Iris pigment epithelial cell (primary cell): ENCODE data around the gene CRTC2.
"Not testable (repeated sequence)": the region's sequence is repeated elsewhere in the genome, so short reads cannot be mapped to it uniquely, and the experiment has no call there.

Experiments used
- DNase-seq: peaks from one replicate; pipeline ENCODE4 v3.0.0-alpha.2; 2011; ENCODE audit warnings: low read depth

The CRTC2 gene

DNA sequence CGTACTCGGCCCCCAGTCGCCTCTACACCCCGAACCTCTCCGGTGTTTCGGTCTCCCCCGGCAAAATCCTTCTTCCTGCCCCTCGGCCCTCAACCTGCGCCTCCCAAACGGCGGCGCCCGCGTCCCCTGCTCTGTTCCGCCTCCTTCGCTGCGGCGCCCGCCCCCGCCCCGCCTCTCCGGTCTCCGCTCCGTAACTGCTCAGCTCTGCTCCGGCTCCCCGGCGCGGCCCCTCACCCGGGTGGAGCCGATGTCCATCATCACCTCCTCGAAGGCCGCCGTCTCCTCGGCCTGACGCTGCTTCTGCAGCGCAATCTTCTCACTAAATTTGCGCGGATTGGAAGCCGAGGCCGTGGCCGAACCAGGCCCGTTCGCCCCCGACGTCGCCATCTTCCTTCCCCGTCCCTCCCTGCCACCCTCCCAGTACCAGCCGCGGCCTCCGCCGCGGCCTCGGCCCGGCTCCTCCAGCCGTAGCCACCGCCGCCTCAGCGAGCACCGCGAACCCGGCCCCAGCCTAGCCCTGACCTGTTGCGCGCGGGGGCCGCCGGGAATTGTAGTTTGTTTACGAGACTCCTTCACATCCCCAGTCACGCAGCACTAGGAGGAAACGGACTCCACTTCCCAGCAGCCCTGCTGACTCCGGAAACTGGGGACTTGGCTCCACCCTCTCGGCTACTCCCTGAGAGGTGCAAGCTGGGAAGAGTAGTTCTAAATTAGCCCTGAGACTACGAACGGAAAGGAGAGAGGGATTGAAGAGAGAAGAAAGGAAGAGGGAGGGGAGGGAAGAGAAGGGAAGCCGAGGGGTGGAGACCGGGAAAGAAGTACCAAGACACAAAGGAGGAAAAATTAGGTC is at the start of gene CRTC2:
TSS of gene CRTC2 (minus strand) at position 502 of the 850 bp plus-strand sequence. CDS start at position 387, 115 bp downstream.
- peak; percentile 99 for DNase-seq

DNA sequence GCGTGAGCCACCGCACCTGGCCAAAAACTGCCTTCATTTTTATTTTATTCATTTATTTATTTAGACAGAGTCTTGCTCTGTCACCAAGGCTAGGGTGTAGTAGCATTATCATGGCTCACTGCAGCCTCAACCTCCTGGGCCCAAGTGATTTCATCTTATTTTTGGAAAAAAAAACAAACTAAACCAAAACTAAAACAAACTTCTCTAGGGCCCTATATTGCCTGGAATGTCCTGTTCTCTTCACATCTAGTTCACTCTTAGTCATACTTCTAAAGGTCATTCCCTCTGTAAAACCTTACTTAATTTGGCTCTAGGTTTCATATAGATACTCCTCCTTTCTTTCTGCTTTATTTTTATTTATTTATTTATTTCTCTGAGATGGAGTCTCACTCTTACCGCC is 47.7 kb upstream of the CRTC2 start:
- peak; percentile 81 for DNase-seq

- DNase-seq = no peak
Measured at GRCh38 chr1:154000420-154000819, 42.0 kb upstream of the CRTC2 start.

DNA sequence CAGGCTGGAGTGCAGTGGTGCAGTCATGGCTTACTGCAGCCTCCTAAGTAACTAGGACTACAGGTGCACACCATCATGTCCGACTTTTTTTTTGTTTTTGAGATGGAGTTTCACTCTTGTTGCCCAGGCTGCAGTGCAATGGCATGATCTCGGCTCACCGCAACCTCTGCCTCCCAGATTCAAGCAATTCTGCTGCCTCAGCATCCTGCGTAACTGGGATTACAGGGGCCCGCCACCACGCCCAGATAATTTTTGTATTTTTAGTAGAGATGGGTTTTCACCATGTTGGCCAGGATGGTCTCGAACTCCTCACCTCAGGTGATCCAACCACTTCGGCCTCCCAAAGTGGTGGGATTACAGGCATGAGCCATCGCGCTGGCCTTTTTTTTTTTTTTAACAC is 38.5 kb upstream of the CRTC2 start:
- not testable (repeated sequence) for DNase-seq

DNA sequence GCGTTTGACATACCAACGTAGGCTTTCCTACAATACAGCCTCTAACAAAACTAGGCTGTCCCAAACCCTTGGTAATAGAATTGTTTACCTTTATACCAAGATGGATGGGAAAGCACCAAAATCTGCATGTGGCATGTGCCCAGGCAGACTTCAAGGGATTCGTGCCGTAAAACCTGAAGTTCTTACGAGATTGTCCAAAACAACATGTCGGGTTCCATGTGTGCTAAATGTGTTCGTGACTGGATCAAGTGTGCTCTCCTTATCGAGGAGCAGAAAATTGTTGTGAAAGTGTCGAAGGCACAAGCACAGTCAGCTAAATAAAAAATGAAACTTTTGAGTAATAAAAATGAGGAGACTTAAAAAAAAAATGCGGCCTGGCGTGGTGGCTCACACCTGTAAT is 37.2 kb upstream of the CRTC2 start:
- DNase-seq = no peak

GRCh38 chr1:153995202-153995601 is 36.8 kb upstream of the CRTC2 start:
- no peak for DNase-seq

DNA sequence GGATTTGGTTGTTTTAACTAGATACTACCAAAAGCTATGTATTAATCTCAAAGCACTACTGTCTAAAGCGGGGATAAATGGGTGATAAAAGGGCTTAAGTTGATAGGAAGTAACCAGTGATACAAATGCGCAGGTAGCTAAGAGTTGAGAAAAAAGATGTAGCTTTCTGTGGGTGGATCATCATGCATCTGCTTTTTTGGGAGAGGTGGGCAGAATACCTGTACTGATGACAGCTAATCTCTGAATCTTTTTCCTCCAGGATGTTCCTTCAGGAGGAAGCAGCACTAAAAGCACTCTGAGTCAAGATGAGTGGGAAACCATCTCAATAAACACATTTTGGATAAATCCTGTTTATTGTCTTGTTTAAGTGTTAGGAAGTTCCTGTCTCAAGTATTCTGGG is 33.4 kb upstream of the CRTC2 start:
- DNase-seq = no peak

- peak; percentile 8 for DNase-seq
Measured at GRCh38 chr1:153991151-153991630, 32.8 kb upstream of the CRTC2 start.

GRCh38 chr1:153990468-153991150 is 32.2 kb upstream of the CRTC2 start, which contains the start of gene RPS27:
Gene RPS27 (plus strand): TSS chr1:153990762. CDS start chr1:153990797, 35 bp downstream.
- peak; percentile 97 for DNase-seq

- DNase-seq = no peak
Measured at GRCh38 chr1:153987621-153988020, 29.2 kb upstream of the CRTC2 start.

- DNase-seq = peak; percentile 78
Measured at GRCh38 chr1:153985941-153986761, 27.7 kb upstream of the CRTC2 start, which contains the start of gene RAB13. Gene RAB13 (minus strand): TSS chr1:153986339. CDS start chr1:153986236, 103 bp downstream.

- peak; percentile 72 for DNase-seq
Measured at GRCh38 chr1:153985341-153985912, 27.0 kb upstream of the CRTC2 start.

DNA sequence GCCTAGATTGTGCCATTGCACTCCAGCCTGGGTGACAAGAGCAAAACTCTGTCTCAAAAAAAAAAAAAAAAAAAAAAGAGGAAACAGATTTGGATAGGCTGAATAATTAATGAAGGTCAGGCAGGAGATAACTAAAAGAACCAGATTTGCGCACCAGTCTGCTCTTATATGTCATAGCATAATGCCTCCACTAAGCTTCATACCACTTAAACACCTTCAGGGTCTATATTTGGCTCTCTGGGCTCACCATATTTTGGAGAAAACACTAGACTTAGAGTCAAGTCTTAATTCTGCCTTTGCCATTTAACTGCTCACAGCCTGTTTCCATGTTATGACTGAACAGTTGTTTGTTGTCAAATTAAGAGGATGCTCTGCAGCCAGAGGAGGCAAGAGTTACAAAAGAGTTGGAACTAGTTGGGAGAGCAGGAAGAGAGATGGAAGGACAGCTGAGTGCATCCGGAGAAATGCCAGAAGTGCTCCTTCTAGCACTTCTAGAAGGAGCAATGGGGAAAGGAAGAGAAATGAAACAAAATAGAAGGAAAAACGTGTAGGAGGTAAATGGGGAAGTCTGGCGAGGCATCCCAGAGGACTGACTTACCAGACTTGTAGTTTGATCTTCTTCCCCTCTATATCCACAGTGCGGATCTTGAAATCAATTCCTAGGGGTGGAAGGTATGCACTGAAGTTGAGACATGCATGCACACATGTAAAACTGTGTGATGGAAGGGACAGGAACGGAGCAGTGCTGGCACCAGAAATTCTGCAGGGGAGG is 25.9 kb upstream of the CRTC2 start:
- no peak for DNase-seq

- DNase-seq = not testable (repeated sequence)
Measured at GRCh38 chr1:153981735-153982134, 23.3 kb upstream of the CRTC2 start.

- DNase-seq = not testable (repeated sequence)
Measured at GRCh38 chr1:153979091-153979490, 20.7 kb upstream of the CRTC2 start.

- no peak for DNase-seq
Measured at GRCh38 chr1:153978274-153978909, 20.0 kb upstream of the CRTC2 start.

DNA sequence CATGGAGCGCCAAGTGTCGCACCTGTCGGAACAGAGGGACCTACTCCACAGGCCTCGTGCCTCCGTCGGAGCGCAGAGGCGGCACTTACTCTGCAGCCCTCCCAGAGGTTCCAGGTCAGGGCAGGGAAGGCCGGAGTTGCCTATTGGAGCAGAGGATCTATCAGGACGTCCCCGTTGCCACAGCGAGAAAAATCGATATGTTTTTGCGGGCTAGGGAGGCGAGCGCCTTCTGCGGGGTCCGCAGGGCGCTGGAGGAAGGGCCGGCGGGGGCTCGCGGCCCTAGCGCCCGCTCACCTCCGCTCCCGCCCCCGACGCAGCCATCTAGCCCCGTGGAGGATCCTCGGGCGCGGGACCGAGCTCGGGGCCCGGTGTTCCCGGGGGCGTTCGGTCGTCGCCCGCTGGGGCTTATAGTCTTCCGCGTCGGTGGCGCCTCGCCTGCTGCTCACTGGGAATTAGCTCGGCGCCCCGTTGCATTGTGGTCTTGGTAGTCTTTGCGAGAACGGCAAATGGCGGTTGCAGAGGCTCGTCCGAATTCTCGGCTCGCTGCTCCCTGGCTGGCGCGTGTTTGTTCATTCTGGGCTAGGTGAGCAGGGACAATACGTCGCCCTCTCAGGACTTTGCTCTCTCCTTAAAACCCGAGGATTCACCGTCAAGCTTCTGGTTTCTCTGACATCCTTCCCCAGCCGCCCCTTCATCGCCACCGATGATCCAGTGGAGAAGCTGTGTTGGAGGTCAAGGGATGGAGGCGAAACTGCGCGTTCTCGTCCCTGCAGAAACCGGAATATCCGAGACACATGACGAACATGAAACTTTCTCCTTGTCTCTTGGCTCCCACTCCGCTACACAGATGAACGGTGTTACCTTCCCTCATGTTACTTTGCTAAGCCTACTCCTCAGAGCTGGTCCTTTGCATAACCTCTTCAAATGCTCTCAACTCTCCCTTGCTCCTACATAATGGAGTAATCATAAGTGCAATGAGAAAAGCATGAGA is 19.1 kb upstream of the CRTC2 start, which contains the start of gene JTB:
TSS of gene JTB (minus strand) at position 425 of the 991 bp plus-strand sequence. CDS start at position 3, 422 bp downstream.
- DNase-seq = peak; percentile 88

- DNase-seq = no peak
Measured at GRCh38 chr1:153976819-153977249, 18.4 kb upstream of the CRTC2 start.

- DNase-seq = no peak
Measured at GRCh38 chr1:153973525-153973924, 15.1 kb upstream of the CRTC2 start.
